HPDE6-E6E7 (cell line): ENCODE data around the gene PAPSS2.
A peak's percentile ranks its signal among the peaks of the same experiment; 100 is the strongest.
"Not testable (repeated sequence)": the region's sequence is repeated elsewhere in the genome, so short reads cannot be mapped to it uniquely, and the experiment has no call there.

ENCODE experiments used
- DNase-seq: peaks from one replicate; pipeline ENCODE4 v3.0.0; 2011; ENCODE audit warnings: missing footprints; ENCODE audit errors: extremely low spot score

Gene PAPSS2

GRCh38 chr10:87705339-87705738 lies 45.7 kb downstream of the PAPSS2 start:
- no peak for DNase-seq

GRCh38 chr10:87706731-87707130 lies 47.1 kb downstream of the PAPSS2 start:
- DNase-seq = no peak

GRCh38 chr10:87707254-87707653 lies 47.6 kb downstream of the PAPSS2 start:
- no peak for DNase-seq

- no peak for DNase-seq
Observed at GRCh38 chr10:87712913-87713616, 53.4 kb downstream of the PAPSS2 start.

- no peak for DNase-seq
Observed at GRCh38 chr10:87713707-87714106, 54.0 kb downstream of the PAPSS2 start.

GRCh38 chr10:87715552-87716347 lies 56.1 kb downstream of the PAPSS2 start:
- DNase-seq = no peak

GRCh38 chr10:87716348-87716670 lies 56.6 kb downstream of the PAPSS2 start:
- DNase-seq = no peak

GRCh38 chr10:87720665-87721064 lies 61.0 kb downstream of the PAPSS2 start:
- no peak for DNase-seq

GRCh38 chr10:87721781-87722180 lies 62.1 kb downstream of the PAPSS2 start:
- DNase-seq = no peak

- DNase-seq = no peak
Observed at GRCh38 chr10:87722716-87723115, 63.0 kb downstream of the PAPSS2 start.

- DNase-seq = no peak
Observed at GRCh38 chr10:87723500-87723899, 63.8 kb downstream of the PAPSS2 start.

GRCh38 chr10:87724789-87725188 lies 65.1 kb downstream of the PAPSS2 start:
- DNase-seq = no peak

- no peak for DNase-seq
Observed at GRCh38 chr10:87729940-87730339, 70.3 kb downstream of the PAPSS2 start.

GRCh38 chr10:87733081-87733480 lies 73.4 kb downstream of the PAPSS2 start:
- DNase-seq = no peak

GRCh38 chr10:87734987-87735827 lies 75.5 kb downstream of the PAPSS2 start:
- peak; percentile 32 for DNase-seq

GRCh38 chr10:87738253-87738652 lies 78.6 kb downstream of the PAPSS2 start:
- DNase-seq = not testable (repeated sequence)

- DNase-seq = no peak
Observed at GRCh38 chr10:87739703-87740102, 80.0 kb downstream of the PAPSS2 start.

GRCh38 chr10:87740254-87740655 lies 80.6 kb downstream of the PAPSS2 start:
- DNase-seq = peak; percentile 25

GRCh38 chr10:87742992-87743610 lies 83.4 kb downstream of the PAPSS2 start:
- DNase-seq = not testable (repeated sequence)

- no peak for DNase-seq
Observed at GRCh38 chr10:87744606-87745005, 84.9 kb downstream of the PAPSS2 start.

GRCh38 chr10:87746911-87747310 lies 87.2 kb downstream of the PAPSS2 start:
- DNase-seq = no peak

- DNase-seq = not testable (repeated sequence)
Observed at GRCh38 chr10:87748244-87748643, 88.6 kb downstream of the PAPSS2 start.
